T-cell (primary cell): Measurements from ENCODE around the gene NCOA7. TPM values are rescaled to one million over a fixed set of nuclear protein-coding genes. Genes with fewer than 3 reads are reported as not detected.

Experiments used
- ATAC-seq, 4 experiments: fragments of 200-7000 bp in 3 of 4; fragments of 150-1000 bp in 1 of 4; cut with Tn5 transposase; replicated peaks in 1 of 4; 1 replicate in 3 of 4; 2 replicates in 1 of 4; pipeline ENCODE4 v1.10.0; 2021; ENCODE audit warnings: moderate library complexity in 3 of 4, mild to moderate bottlenecking in 2 of 4, moderate number of reproducible peaks in 1 of 4
- CTCF ChIA-PET, 2 donors: fragments of 300-600 bp; sonication (Branson Sonifier 250); formaldehyde crosslinking; loops; one replicate each; lab custom pipeline; 2022; ENCODE audit warnings: antibody characterized with exemption in 2 of 2; lab: Charles Lee
- POLR2A ChIA-PET, 2 donors: fragments of 300-600 bp; sonication (Branson Sonifier 250); formaldehyde crosslinking; loops; one replicate each; lab custom pipeline; 2022; ENCODE audit warnings: antibody characterized with exemption in 2 of 2; lab: Charles Lee
- DNase-seq, 35 experiments: peaks; one replicate each; pipeline versions ENCODE4 v3.0.0 to v3.0.0-alpha.2; 2013 to 2023
- H3K27ac ChIP-seq: one replicate; pipeline ENCODE4 v1.5.1; 2013; ENCODE audit warnings: low read length
- H3K27me3 ChIP-seq, 2 experiments: replicated peaks in 1 of 2; 1 replicate in 1 of 2; 2 replicates in 1 of 2; pipeline versions ENCODE4 v1.6.1 to v1.7.0; 2013; ENCODE audit warnings: low read length in 1 of 2, mixed read lengths in 1 of 2; ENCODE audit not compliant: control insufficient read depth in 2 of 2, insufficient read depth in 2 of 2; ENCODE audit errors: extremely low read depth in 1 of 2
- H3K36me3 ChIP-seq, 2 donors: 1 replicate in 1 of 2; 2 replicates in 1 of 2; pipeline versions ENCODE4 v1.6.1 to v1.7.0; 2013; ENCODE audit warnings: low read length in 1 of 2; ENCODE audit not compliant: control insufficient read depth in 2 of 2, insufficient read depth in 1 of 2; ENCODE audit errors: extremely low read depth in 1 of 2
- H3K4me1 ChIP-seq, 2 experiments: 1 replicate in 1 of 2; 2 replicates in 1 of 2; pipeline versions ENCODE4 v1.6.1 to v1.7.0; 2013; ENCODE audit warnings: low read length in 2 of 2, mixed read lengths in 1 of 2; ENCODE audit not compliant: insufficient read depth in 2 of 2, control insufficient read depth in 1 of 2; ENCODE audit errors: extremely low read depth in 1 of 2
- H3K4me3 ChIP-seq, 2 donors: 1 replicate in 1 of 2; 2 replicates in 1 of 2; pipeline versions ENCODE4 v1.5.1 to v1.7.0; 2013; ENCODE audit warnings: mild to moderate bottlenecking in 2 of 2, low read length in 1 of 2, moderate library complexity in 1 of 2; ENCODE audit not compliant: control insufficient read depth in 1 of 2; ENCODE audit errors: extremely low read depth in 1 of 2
- H3K9me3 ChIP-seq: 2 replicates; pipeline ENCODE4 v1.7.0; 2013
- H3K27ac Mint-ChIP-seq, 2 donors: one replicate each; pipeline ENCODE4 v1.8.0; 2020 to 2021; ENCODE audit warnings: mild to moderate bottlenecking in 2 of 2, mixed read lengths in 2 of 2
- H3K27me3 Mint-ChIP-seq, 2 donors: one replicate each; pipeline ENCODE4 v1.8.0; 2021 to 2022; ENCODE audit warnings: mixed read lengths in 2 of 2
- H3K36me3 Mint-ChIP-seq: one replicate; pipeline ENCODE4 v1.8.0; 2021; ENCODE audit warnings: mixed read lengths
- H3K4me1 Mint-ChIP-seq, 3 donors: one replicate each; pipeline ENCODE4 v1.8.0; 2020 to 2022; ENCODE audit warnings: mixed read lengths in 3 of 3, mild to moderate bottlenecking in 1 of 3
- H3K4me3 Mint-ChIP-seq, 3 donors: one replicate each; pipeline ENCODE4 v1.8.0; 2020 to 2022; ENCODE audit warnings: mild to moderate bottlenecking in 3 of 3, mixed read lengths in 3 of 3, moderate library complexity in 3 of 3
- H3K9me3 Mint-ChIP-seq, 3 donors: one replicate each; pipeline ENCODE4 v1.8.0; 2020 to 2022; ENCODE audit warnings: mixed read lengths in 3 of 3
- WGBS: methylation state at CpG from one replicate; pipeline ENCODE4 v1.1.5; 2013; ENCODE audit warnings: missing lambda C conversion rate; ENCODE audit not compliant: insufficient coverage; 5-methylcytosine and 5-hydroxymethylcytosine counted together
- total RNA-seq, 35 experiments: library from RNA in 6 of 35; stranded (reverse) in 6 of 35; fragments of 120-200 nt in 1 of 35; gene quantifications; one replicate each; pipeline versions ENCODE4 v1.2.1 to v1.2.4 and lab custom pipeline; 2013 to 2026

Gene NCOA7
- total RNA-seq, 5 donors from 2014 or later (not counting 1 experiment from before 2014, with no cell fraction given), result 40.3 to 51.6 (median 46.4) TPM

GRCh38 chr6:125959041-125959440, 168.3 kb downstream of the NCOA7 start:
- no peak overlapping the region for H3K27ac ChIP-seq
- H3K36me3 ChIP-seq, result peaks cover 0 to 18% of the 10 kb centered on the region in 2 donors
- no peak overlapping the region for H3K4me3 ChIP-seq
- DNase-seq (no peak), ATAC-seq (no peak)
- no peaks in the 10 kb centered on the region for H3K27me3 Mint-ChIP-seq
- no peaks in the 10 kb centered on the region for H3K9me3 ChIP-seq
- CTCF ChIA-PET, result interaction anchor here in 1 of 2 donors (4.4 kb wide), 1 partner anchor 167 kb away, joined by 68 read pairs; the partner anchor contains the start of gene NCOA7
- peaks cover 16 to 37% (median 31%) of the 10 kb centered on the region in 3 donors for H3K4me1 Mint-ChIP-seq
- POLR2A ChIA-PET, result no interaction called here
- H3K4me1 ChIP-seq, result peaks cover 8 to 18% of the 10 kb centered on the region in 2 experiments
- no peak overlapping the region for H3K4me3 Mint-ChIP-seq
- no peak overlapping the region for H3K27ac Mint-ChIP-seq
- H3K27me3 ChIP-seq, result no peaks in the 10 kb centered on the region
- no peaks in the 10 kb centered on the region for H3K9me3 Mint-ChIP-seq
- WGBS, result 100% methylated on average over 3 of the region's 4 CpGs
- no peaks in the 10 kb centered on the region for H3K36me3 Mint-ChIP-seq

GRCh38 chr6:125961117-125961516, 170.4 kb downstream of the NCOA7 start:
- Histone ChIP-seq H3K36me3 (peaks cover 0 to 18% of the 10 kb centered on the region in 2 donors), H3K9me3 (no peaks in the 10 kb centered on the region), H3K27ac (no peak overlapping the region), H3K27me3 (no peaks in the 10 kb centered on the region), H3K4me3 (no peak overlapping the region), H3K4me1 (peaks cover 8 to 18% of the 10 kb centered on the region in 2 experiments)
- Mint-ChIP-seq H3K27ac (no peak overlapping the region), H3K27me3 (no peaks in the 10 kb centered on the region), H3K36me3 (no peaks in the 10 kb centered on the region), H3K9me3 (no peaks in the 10 kb centered on the region), H3K4me1 (peaks cover 26 to 40% (median 30%) of the 10 kb centered on the region in 3 donors), H3K4me3 (no peak overlapping the region)
- ATAC-seq, result no peak
- POLR2A ChIA-PET, result no interaction called here
- CTCF ChIA-PET, result interaction anchor here (0.8 to 1.0 kb wide), 2 partner anchors 10 to 13 kb away, joined by 3 read pairs; no protein-coding TSS in a partner anchor
- no peak for DNase-seq
- WGBS, result 100% methylated on average over 2 of the region's 3 CpGs

GRCh38 chr6:125962900-125963497, 172.2 kb downstream of the NCOA7 start:
- Mint-ChIP-seq H3K4me3 (no peak overlapping the region), H3K9me3 (no peaks in the 10 kb centered on the region), H3K36me3 (peaks cover 8% of the 10 kb centered on the region), H3K27me3 (no peaks in the 10 kb centered on the region), H3K27ac (no peak overlapping the region), H3K4me1 (peaks cover 27 to 42% (median 34%) of the 10 kb centered on the region in 3 donors)
- ATAC-seq, result no peak
- H3K27me3 ChIP-seq, result no peaks in the 10 kb centered on the region
- peaks cover 6 to 8% of the 10 kb centered on the region in 2 experiments for H3K4me1 ChIP-seq
- no peak overlapping the region for H3K4me3 ChIP-seq
- ChIA-PET POLR2A (no interaction called here), CTCF (interaction anchor here (2.4 to 3.4 kb wide), 2 partner anchors 11 kb away, joined by 9 to 11 read pairs; no protein-coding TSS in a partner anchor)
- H3K27ac ChIP-seq, result no peak overlapping the region
- H3K36me3 ChIP-seq, result peaks cover 0 to 23% of the 10 kb centered on the region in 2 donors
- no peak for DNase-seq
- 98% methylated on average over 6 of the region's 8 CpGs for WGBS
- H3K9me3 ChIP-seq, result no peaks in the 10 kb centered on the region

- peaks cover 0 to 26% of the 10 kb centered on the region in 2 donors for H3K36me3 ChIP-seq
- H3K4me3 ChIP-seq, result no peak overlapping the region
- Mint-ChIP-seq H3K4me1 (peaks cover 35 to 48% (median 43%) of the 10 kb centered on the region in 3 donors), H3K27me3 (no peaks in the 10 kb centered on the region), H3K27ac (no peak overlapping the region), H3K4me3 (no peak overlapping the region), H3K36me3 (peaks cover 17% of the 10 kb centered on the region), H3K9me3 (no peaks in the 10 kb centered on the region)
- ChIA-PET CTCF (interaction anchor here (0.6 to 3.4 kb wide), 4 partner anchors 10 to 90 kb away, joined by 3 to 11 read pairs (median 7); no protein-coding TSS in a partner anchor), POLR2A (interaction anchor here in 1 of 2 donors (0.6 to 1.0 kb wide), 3 partner anchors 19 to 400 kb away, joined by 3 to 10 read pairs (median 4); no protein-coding TSS in a partner anchor)
- no peak for ATAC-seq
- peaks cover 0 to 1% of the 10 kb centered on the region in 2 experiments for H3K4me1 ChIP-seq
- no CpG with 5 or more reads among the region's 2 CpGs for whole genome bisulfite sequencing
- H3K9me3 ChIP-seq, result no peaks in the 10 kb centered on the region
- no peak overlapping the region for H3K27ac ChIP-seq
- no peak for DNase-seq
- no peaks in the 10 kb centered on the region for H3K27me3 ChIP-seq
Measured at GRCh38 chr6:125963817-125964216, 173.1 kb downstream of the NCOA7 start.

GRCh38 chr6:125966569-125966968, 175.8 kb downstream of the NCOA7 start:
- H3K36me3 ChIP-seq, result peaks cover 0 to 18% of the 10 kb centered on the region in 2 donors
- peak overlapping the region in 1 of 2 donors; percentile 2 for H3K27ac Mint-ChIP-seq
- no peaks in the 10 kb centered on the region for H3K9me3 ChIP-seq
- POLR2A ChIA-PET, result no interaction called here
- no peaks in the 10 kb centered on the region for H3K9me3 Mint-ChIP-seq
- CTCF ChIA-PET, result interaction anchor here in 1 of 2 donors (1.4 kb wide), 1 partner anchor 10 kb away, joined by 5 read pairs; the partner anchor contains the start of gene HINT3
- H3K4me1 ChIP-seq, result no peaks in the 10 kb centered on the region
- DNase-seq (no peak), ATAC-seq (no peak)
- H3K27me3 Mint-ChIP-seq, result no peaks in the 10 kb centered on the region
- no peak overlapping the region for H3K4me3 ChIP-seq
- no peak overlapping the region for H3K27ac ChIP-seq
- H3K4me1 Mint-ChIP-seq, result peaks cover 46 to 51% (median 48%) of the 10 kb centered on the region in 3 donors
- H3K36me3 Mint-ChIP-seq, result peaks cover 27% of the 10 kb centered on the region
- H3K27me3 ChIP-seq, result no peaks in the 10 kb centered on the region
- no peak overlapping the region for H3K4me3 Mint-ChIP-seq
- WGBS, result no CpG with 5 or more reads among the region's 1 CpG

- Mint-ChIP-seq H3K27ac (peak overlapping the region in 1 of 2 donors; percentile 7), H3K4me3 (no peak overlapping the region), H3K4me1 (peaks cover 34 to 37% (median 34%) of the 10 kb centered on the region in 3 donors), H3K27me3 (no peaks in the 10 kb centered on the region), H3K9me3 (no peaks in the 10 kb centered on the region), H3K36me3 (peaks cover 31% of the 10 kb centered on the region)
- Histone ChIP-seq H3K9me3 (no peaks in the 10 kb centered on the region), H3K36me3 (peaks cover 0 to 22% of the 10 kb centered on the region in 2 donors), H3K4me3 (no peak overlapping the region), H3K4me1 (no peaks in the 10 kb centered on the region), H3K27ac (no peak overlapping the region), H3K27me3 (no peaks in the 10 kb centered on the region)
- ChIA-PET CTCF (interaction anchor here in 1 of 2 donors (1.4 kb wide), 1 partner anchor 26 kb away, joined by 3 read pairs; no protein-coding TSS in a partner anchor), POLR2A (no interaction called here)
- DNase-seq, result no peak
- no CpG with 5 or more reads among the region's 2 CpGs for WGBS
- ATAC-seq, result no peak
Measured at GRCh38 chr6:125968493-125968892, 177.7 kb downstream of the NCOA7 start.
